ENCODE data around the gene PDIA3.
A peak's percentile ranks its signal among the peaks of the same experiment; 100 is the strongest.
"Not testable (repeated sequence)": the region's sequence is repeated elsewhere in the genome, so short reads cannot be mapped to it uniquely, and the experiment has no call there.

PDIA3 gene

DNA sequence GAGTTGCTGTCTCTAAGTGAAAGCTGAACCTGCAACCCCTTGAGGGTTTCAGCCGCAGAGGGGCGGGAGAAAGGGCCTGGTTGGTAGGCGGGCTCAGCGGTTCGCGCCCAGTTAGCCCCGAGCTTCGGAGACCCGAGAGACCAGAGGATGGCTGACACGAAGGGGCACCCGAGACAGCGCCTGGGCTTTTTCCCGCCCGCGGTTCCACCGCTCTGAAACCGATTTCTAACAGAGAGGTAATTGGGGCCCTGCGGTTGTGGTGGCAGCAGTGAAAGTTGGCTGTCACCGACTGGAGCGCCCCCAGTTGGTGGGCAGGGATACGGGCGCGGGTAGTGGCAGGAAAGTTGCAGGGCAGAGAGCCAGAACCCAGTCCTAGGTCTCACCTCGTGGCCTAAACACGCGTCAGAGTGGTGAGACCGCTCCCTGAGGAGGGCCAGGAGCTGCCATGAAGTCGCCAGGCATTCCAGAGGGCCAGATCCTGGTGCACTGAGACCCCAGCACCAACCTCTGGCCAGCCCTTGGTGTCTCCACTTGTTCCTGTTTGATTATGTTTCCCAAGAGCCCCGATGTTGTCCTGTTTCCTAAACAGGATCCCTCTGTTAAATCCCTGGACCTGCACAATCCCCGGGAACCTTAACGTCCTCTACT lies 31.2 kb downstream of the PDIA3 start:
- DNase-seq: peak; percentile 83 to 96

DNA sequence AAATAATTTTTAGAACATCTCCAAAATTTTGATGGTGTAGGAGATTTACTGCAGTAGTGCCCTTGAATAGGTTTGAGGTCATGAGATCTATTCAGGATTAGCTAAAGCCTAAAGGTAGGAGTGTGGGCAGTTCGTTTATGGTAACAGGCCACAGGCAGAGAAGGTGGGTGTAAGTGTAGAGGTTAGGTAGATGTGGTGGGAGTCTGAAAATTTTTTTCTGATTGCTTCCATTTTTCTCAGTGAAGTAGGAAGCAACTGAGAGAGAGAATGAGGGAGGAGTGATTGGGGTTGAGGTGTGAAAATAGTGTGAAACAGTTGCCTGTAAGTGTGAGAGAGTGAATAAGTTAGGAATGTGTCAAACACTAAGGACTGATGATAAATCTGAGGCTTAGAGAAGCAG lies 32.8 kb downstream of the PDIA3 start:
- no peak for DNase-seq

DNA sequence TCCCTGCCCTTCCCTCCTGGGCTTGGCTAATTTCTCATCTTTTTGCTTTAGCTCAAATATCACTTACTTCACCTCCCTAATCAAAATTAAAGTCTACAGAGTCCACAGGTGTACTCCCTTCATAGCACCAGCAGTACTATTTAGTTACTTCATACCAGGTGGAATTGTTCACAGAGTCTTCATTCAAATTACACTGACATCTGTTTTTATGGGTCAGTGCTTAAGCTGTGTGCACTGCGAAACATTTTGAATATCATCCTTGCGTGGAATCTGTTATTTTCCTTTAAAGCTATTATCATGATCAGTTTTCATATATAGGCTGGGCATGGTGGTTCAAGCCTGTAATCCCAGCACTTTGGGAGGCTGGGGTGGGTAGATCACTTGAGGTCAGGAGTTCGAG lies 43.2 kb downstream of the PDIA3 start:
- DNase-seq: peak; percentile 88 to 89

DNA sequence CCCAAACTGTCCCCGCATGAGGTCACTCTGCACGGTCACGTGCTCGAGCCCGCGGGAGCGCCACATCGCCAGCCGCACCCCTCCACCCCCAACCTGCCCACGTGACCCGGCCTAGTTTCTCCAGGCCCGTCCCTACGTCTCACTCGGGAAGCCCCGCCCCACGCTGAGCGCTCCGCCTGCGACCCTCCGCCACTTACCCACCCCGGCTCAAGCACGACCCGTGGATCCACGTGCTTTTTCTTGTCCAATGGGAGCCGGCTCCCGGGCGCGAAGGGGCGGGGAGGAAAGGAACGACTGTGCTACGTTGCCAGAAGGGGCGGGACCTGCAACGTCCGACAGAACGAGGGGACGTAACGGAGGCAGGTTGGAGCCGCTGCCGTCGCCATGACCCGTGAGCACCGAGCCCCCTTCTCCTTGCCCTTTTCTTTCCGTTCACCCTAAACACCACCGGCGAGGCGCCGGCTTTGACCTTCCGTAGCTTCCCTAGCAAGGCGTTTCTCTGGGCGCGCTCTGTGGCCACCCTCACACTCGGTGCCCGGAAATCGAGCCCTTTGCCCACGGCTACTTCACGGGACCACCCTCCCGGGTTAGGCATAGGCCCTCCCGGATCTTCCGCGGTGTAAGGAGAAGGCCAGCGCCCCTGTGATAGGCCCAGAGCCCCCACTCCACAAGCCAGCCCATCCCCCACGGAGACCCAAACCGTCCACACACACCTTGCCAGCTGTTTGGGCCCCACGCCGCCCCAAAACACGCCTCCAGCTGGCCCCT lies 45.9 kb downstream of the PDIA3 start, which contains the start of gene SERF2:
SERF2 (plus strand) TSS at position 328 of the 768 bp plus-strand sequence; CDS start at position 385, 57 bp downstream.
- peak; percentile 99 to 100 for DNase-seq

DNA sequence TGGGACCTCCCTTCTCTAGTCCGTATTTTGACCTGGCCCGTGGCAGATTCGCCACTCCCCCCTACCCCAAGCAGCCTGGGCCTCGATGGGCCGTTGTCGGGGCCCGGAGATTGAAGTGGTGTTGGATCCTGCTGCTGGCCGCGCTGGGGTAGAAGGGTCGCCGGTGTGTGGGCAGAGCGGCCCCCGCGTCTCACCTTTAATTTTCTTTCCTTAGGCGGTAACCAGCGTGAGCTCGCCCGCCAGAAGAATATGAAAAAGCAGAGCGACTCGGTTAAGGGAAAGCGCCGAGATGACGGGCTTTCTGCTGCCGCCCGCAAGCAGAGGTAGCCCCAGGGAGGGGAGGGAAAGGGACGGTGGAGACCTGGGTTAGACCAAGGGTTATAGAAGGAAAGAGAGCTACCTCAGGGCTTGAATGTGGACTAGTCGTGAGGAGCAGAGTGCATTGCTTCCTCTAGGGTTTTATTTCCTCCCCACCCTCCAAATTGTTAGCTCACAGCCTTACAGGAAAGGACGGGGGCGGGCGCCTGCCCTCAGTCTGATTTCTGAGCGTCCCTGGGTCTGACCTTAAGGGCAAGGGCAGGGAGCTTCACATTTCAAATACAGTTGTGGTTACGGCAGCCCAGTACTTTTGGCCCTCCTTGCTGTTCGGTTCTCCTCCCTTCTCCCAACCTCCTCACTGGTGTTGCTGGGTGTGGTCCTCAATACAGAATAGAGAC lies 46.7 kb downstream of the PDIA3 start:
- DNase-seq: peak in 1 of 2 experiments; percentile 22

DNA sequence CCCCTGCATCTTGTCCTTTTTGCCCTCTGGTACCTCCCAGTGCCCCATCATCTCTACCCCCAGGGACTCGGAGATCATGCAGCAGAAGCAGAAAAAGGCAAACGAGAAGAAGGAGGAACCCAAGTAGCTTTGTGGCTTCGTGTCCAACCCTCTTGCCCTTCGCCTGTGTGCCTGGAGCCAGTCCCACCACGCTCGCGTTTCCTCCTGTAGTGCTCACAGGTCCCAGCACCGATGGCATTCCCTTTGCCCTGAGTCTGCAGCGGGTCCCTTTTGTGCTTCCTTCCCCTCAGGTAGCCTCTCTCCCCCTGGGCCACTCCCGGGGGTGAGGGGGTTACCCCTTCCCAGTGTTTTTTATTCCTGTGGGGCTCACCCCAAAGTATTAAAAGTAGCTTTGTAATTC lies 47.4 kb downstream of the PDIA3 start:
- no peak for DNase-seq

DNA sequence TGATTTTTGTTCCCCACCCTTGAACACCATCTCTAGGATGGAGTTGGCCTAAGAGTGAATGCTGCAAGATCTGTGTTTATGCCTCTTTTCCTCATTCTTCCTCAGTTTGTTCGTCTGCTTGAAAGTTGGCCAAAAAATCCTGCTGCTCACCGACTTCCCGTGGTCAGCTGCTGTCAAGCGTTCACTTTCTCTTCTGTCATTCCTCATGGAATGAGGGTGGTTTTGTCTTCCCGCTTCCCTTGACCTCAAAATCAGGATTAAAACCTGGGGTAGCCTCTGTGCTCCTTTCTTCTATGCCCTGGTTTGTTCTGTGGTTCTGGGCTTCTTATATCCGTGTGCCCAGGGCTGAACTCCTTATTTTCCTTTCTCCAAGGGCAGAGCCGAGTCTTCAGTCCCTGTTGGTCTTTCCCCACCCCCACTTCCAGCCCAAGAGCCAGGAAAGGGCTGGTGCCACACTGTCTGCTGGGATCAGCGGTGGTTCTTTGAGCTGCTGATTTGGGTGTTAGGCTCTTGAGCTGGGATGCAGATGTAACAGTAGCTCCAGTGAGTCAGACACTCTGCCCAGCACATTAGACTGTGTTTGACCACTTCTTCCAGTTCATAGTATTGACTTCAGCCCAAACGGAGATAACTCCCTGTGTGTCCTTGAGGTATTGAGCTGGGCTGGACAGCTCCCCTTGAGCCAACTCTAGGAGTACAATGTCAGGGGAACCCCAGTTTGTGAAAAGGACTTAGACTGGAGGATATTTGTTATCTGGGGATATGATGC lies 48.2 kb downstream of the PDIA3 start:
- DNase-seq: no peak

DNA sequence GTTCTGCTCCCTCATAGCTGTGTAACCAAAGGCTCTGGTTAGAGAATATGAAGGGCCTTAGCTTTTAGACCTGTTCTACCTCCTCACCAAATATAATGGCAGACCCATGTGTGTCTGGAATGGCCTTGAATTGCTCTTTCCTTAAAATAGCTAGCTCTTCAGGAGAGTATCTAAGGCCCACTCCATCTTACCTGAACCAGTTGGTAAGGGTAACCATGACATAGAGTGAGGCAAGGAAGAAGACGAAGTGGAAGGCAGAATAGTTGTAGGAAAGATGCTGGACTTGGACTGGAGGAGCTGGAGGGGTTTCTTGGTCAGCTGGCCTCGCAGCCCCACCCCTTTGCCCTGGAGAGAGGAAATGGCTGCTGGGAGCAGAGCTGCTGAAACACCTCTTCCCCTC lies 49.0 kb downstream of the PDIA3 start:
- no peak for DNase-seq

DNA sequence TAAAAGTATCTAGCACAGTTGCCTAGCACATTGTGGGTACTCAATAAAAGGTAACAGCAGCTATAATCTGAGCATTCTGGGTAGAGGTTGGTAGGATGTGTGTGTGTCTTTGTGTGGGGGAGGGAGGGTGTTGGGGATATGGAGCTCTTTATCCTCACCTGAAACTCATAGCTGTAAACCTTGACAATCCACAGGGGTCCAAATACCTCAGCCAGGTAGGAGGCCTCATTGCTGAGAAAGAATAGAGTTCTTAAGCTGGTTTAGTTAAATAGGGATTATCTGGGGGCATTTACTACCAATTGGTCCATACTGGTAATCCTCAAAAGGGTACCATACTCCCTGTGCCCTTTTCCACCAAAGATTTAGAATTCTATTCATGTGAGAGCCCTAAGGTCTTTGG lies 49.8 kb downstream of the PDIA3 start:
- DNase-seq: no peak

DNA sequence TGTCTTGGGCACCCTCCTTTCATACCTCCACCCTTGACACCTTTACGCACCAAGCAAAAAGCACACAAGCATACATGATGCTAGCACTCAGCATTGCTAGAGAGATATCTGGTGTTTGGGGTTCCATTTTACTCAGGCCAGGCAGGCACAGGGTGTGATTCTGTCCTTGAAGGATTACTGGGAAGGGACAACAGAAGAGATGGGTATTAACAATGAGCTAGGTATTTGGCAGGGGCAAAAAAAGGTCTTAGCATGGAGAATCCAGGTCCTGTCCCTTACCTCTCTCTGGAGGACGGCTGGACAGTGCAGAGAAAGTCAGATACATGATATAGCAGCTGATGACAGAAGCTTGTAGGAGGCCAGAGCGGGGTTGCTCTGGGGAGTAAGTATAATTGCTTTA lies 50.3 kb downstream of the PDIA3 start:
- no peak for DNase-seq

DNA sequence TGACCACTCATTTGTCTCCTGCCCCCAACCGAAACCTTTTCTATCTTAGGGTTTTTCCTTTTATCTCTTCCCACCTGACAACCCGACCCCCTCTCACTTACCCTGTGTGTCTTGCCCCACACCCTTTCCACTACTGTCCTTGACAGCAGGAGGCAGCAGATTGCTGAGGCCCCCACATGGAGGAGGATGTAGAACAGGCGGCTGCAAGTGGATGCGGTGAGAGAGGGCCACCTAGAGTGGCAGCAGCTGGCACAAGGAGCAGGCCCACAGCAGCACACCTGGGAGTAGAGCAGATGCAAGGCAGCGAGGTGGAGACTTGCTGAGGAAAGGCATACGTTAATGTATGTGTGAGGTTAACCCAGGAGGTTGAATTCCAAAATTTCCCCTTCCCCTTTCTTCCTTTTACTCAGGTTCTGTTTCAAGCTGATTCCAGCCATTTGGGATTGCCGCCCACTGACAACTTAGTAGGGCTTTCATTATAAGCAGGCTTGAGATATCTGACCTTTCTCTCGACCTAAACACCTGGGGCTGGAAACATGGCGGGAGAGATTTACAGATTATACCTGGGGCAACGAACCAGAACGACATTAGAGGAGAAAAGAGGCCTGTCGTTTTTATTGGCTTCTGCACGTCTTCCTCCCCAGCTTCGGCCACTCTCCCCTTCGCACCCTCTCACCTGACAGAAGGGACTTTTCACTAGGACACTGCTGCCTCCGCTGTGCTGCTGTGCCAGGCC lies 53.1 kb downstream of the PDIA3 start:
- peak; percentile 21 to 50 for DNase-seq

DNA sequence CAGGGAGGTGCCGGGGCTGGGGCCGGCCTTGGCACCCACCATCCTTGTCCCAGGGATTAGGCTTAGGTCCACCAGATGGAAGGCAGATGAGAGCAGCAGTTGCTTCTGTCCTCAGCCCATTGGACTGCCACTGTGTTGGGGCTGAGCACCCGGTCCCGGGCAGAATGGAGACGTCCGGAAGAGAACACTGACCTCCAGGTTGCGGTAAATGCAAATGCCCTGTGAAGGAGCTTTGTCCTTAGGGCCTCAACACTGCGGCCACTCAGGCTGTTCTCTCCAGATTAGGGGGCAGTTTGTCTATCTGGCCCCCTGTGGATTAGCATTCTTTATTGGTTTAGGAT lies 53.7 kb downstream of the PDIA3 start, which contains the start of gene SERINC4:
SERINC4 (minus strand) TSS at position 276 of the 341 bp plus-strand sequence; CDS start at position 42, 234 bp downstream.
- no peak for DNase-seq

DNA sequence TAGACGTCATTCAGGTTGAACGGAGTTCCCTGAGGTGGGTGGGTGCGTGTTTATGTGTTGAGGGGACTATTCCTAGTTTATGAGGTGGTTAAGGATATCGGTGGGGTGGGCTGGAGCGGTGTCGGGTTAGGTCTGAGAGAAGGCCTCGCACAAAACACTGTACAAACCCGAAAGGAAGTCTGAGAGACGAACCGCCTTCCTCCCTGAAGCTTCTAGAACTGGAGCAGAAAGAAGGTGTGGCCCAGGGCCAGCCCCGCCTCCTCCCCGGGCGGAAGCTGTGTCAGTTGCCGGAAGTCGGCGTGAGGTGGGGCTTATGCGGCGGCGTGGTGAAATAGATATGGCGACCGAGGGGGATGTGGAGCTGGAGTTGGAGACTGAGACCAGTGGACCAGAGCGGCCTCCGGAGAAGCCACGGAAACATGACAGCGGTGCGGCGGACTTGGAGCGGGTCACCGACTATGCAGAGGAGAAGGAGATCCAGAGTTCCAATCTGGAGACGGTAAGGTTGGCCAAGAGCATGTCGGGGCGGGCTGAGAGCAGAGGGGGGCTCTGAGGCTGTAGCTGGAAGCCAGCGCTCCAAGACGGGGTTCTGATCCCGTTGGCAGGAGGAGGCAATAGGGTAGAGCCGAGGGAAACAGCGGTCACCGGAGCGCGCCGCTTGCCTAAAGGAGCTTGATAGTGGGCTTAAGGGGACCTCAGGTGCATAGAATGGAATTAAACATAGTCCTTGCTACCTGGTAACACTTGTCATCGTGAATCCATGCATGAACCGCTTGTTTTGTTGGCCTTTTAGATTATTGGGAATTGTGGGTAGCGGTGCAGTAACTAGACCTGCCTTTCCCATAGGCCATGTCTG lies 54.3 kb downstream of the PDIA3 start, which contains the start of gene HYPK:
HYPK (plus strand) TSS at position 314 of the 856 bp plus-strand sequence; CDS start at position 338, 24 bp downstream.
- peak; percentile 80 to 92 for DNase-seq

DNA sequence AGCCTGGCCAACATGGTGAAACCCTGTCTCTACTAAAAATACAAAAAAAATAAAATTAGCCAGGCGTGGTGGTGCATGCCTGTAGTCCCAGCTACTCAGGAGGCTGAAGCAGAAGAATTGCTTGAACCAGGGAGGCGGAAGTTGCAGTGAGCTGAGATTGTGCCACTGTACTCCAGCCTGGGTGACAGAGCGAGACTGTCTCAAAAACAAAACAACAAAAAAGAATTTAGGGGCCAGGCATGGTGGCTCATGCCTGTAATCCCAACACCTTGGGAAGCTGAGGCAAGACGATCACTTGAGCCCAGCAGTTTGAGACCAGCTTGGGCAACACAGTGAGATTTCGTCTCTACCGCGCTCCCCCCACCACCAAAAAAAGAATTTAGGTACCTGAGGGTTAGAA lies 56.4 kb downstream of the PDIA3 start:
- not testable (repeated sequence) for DNase-seq

DNA sequence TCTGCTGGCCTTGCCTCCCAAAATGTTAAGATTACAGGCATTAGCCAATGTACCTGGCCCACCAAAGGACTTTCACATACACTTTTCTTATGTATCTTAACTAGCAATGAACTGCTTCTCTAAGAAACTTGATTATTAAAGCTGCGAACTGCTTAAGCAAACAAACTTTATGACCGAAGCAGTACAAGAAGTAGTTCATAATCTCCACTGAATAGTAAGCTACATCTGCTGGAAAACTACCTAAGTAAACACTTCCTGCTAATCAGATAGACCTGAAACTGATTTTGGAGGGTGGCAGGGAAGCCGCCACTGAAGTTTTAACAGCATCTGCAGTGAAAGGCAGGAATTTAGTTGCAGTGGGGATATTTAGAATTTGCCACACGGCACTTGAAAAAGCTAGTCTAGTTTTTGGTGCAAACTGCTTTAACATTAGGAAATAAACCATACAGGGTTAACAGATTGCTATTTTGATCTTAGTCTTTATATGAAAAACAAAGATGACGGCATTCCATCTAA lies 62.3 kb downstream of the PDIA3 start:
- DNase-seq: no peak

DNA sequence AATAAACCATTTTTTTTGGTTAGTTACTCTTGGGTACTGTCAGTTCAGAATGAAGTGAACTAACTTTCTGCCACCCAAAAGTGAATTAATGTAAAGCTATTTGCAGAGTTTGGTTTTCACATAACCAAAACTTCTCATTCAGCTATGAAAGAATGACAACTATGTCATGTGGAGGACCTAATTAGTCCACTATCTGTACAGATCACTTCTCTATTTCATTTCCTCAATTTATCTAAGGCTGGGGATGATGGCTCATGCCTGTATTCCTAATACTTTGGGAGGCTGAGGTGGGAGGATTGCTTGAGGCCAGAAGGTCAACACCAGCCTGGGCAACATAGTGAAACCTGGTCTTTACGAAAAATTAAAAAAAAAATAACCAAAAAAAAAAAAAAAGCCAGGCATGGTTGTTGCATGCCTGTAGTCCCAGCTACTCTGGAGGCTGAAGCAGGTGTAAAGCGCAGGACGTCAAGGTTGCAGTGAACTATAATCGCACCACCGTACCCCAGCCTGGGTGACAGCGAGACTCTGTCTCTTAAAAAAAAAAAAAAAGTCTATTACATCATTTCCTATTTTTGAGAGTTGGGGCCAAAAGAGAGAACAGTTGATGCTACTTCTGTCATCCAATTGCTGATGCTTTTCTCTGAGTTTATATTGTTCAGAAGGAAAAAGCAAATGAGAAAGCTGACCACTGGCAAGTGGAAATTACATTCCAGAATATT lies 62.9 kb downstream of the PDIA3 start:
- no peak for DNase-seq

DNA sequence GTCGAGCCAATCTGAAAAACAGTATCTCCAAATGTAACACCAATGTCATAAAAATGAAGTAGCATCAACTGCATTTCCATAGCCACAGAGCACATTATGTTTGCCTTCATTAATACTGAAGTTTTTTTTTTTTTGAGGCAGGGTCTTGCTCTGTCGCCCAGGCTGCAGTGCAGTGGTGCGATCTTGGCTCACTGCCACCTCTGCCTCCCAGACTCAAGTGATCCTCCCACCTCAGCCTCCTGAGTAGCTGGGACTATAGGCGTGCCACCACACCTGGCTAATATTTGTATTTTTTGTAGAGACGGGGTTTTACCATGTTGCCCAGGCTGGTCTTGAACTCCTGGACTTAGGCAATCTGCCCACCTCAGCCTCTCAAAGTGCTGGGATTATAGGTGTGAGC lies 68.8 kb downstream of the PDIA3 start:
- DNase-seq: not testable (repeated sequence)

DNA sequence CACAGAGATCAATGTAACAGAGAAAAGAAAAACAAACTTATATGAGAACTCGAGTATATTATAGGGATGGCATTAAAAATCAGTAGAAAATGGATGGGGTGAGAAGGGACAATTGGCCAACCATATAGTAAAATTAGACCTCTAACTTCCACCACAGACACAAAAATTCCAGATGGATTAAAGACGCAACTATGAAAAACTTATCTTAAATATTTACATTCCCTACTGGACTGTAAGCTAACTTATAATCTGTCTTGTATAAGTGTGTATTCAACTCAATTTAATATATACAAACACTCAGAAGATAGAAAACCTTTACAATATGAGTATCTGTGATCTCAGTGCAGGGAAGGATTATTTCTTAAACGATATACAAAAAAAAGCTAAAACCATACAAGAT lies 75.3 kb downstream of the PDIA3 start:
- DNase-seq: no peak

All from NCI-H526 (cell line).